Measurements from ENCODE around the gene BABAM2. TPM values are rescaled to one million over a fixed set of nuclear protein-coding genes. Genes with fewer than 3 reads are reported as not detected.

Gene BABAM2
- total and polyA plus RNA-seq, 7 donors: 22.9 to 52.3 (median 25.2) TPM

DNA sequence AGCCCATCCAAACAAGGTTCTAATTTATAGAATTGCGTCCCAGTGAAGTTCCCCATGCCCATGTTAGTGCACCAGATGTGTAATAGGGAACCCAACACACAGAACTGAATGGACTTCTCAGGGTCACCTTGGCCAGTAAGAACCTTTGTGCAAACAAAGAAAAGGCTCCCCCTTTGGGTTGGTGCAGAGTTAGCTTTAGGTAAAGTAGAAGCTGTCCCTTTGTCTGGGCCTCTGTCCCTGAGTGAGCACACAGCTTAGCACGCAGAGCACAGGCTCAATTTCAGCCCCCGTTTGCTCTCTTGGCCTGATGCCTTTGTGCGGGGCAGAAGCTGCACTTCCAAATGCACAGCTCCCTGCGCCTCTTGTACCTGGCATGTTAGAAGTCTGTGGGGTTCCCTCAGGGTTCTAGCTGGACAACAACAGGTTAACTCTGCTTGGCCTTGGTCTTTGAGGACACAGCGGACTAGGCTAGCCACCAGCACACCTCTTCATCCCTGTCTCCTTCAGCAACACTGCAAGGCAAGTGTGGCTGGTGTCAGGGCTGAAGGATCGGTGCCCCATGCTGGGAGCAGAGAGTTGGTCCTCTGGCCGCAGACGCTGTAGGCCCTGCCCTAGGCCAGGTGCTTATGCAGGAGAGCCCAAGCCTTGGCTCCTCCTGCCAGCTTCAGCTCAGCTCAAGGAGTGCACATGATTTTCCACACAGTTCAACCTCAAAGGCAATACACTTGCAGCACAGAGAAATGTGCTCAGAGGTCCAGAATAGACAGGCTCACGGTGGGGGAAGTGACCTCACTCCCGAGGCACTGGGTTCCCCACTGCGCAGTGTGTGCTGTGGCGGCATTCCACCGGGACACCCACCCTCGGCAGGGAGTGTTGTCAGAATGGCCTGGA is 428.8 kb downstream of the BABAM2 start:
- peaks cover 0 to 24% (median 8%) of the 10 kb centered on the region in 4 donors for H3K4me1 ChIP-seq
- TF ChIP-seq POLR2A (IDR thresholded peaks at IDR 0.05): no peak
- TF ChIP-seq, protein P1, sequence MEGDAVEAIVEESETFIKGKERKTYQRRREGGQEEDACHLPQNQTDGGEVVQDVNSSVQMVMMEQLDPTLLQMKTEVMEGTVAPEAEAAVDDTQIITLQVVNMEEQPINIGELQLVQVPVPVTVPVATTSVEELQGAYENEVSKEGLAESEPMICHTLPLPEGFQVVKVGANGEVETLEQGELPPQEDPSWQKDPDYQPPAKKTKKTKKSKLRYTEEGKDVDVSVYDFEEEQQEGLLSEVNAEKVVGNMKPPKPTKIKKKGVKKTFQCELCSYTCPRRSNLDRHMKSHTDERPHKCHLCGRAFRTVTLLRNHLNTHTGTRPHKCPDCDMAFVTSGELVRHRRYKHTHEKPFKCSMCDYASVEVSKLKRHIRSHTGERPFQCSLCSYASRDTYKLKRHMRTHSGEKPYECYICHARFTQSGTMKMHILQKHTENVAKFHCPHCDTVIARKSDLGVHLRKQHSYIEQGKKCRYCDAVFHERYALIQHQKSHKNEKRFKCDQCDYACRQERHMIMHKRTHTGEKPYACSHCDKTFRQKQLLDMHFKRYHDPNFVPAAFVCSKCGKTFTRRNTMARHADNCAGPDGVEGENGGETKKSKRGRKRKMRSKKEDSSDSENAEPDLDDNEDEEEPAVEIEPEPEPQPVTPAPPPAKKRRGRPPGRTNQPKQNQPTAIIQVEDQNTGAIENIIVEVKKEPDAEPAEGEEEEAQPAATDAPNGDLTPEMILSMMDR (IDR thresholded peaks at IDR 0.05): no peak
- no peak for TF ChIP-seq POLR2AphosphoS5 (IDR thresholded peaks at IDR 0.05)
- TF ChIP-seq EP300 (IDR thresholded peaks at IDR 0.05): no peak
- no peaks in the 10 kb centered on the region for H3K27me3 ChIP-seq
- intact Hi-C loops (cut with DNase I): no loop called here
- no peaks in the 10 kb centered on the region for H3K9me3 ChIP-seq
- no peak for DNase-seq
- H3K4me3 ChIP-seq: no peak overlapping the region
- no peak overlapping the region for H3K27ac ChIP-seq
- no peaks in the 10 kb centered on the region for H3K36me3 ChIP-seq
- WGBS, 2 donors: 93 to 94% methylated on average over 15 of the region's 15 CpGs

DNA sequence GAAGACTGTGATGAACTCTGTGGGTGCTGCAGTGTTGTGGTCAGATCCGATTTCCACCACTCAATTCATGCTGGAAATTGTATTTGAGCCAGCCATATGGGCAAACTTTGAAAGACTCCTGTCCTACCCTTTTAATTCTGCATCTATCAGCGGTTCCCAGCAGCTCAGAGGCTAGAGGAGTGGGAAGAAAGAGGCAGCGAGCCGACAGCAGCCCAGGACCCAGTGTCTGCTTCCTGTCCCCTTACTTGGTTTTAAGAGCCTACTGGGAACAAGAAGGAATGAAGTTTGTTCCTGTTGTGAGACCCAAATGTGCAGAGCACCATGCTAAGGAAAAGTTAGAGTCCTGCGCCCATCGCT is 429.5 kb downstream of the BABAM2 start:
- Histone ChIP-seq H3K36me3 (no peaks in the 10 kb centered on the region), H3K27ac (no peak overlapping the region), H3K4me3 (no peak overlapping the region), H3K27me3 (no peaks in the 10 kb centered on the region), H3K9me3 (no peaks in the 10 kb centered on the region), H3K4me1 (peaks cover 0 to 24% (median 8%) of the 10 kb centered on the region in 4 donors)
- TF ChIP-seq POLR2AphosphoS5 (IDR thresholded peaks at IDR 0.05) (no peak), EP300 (IDR thresholded peaks at IDR 0.05) (no peak), POLR2A (IDR thresholded peaks at IDR 0.05) (no peak)
- TF ChIP-seq, protein P1 (IDR thresholded peaks at IDR 0.05): no peak
- 97% methylated on average over 6 of the region's 6 CpGs for WGBS, 2 donors
- intact Hi-C loops (cut with DNase I): no loop called here
- no peak for DNase-seq

DNA sequence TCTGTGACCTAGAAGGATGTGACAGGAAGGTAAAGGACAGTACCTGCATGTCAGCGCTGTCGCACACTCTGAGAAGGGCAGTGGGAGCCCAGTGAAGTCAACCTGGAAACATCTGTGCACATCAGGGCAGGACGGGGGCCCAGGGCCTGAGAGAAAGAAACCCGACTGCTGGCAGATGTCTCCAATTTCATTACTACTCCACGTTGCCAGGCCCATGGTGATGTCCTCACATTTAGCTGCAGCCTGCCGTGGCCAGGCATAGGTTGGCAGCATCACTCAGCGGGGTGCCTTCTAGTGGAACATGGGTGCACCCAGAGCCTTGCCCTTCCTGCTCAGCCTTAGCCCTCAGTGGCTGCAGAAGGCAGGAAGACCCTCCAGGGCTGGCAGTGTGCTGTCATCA is 429.8 kb downstream of the BABAM2 start:
- WGBS, 2 donors: 95 to 96% methylated on average over 7 of the region's 7 CpGs
- Histone ChIP-seq H3K9me3 (no peaks in the 10 kb centered on the region), H3K36me3 (no peaks in the 10 kb centered on the region), H3K27me3 (no peaks in the 10 kb centered on the region), H3K4me1 (peaks cover 0 to 24% (median 8%) of the 10 kb centered on the region in 4 donors), H3K27ac (no peak overlapping the region), H3K4me3 (no peak overlapping the region)
- intact Hi-C loops (cut with DNase I): no loop called here
- TF ChIP-seq EP300 (IDR thresholded peaks at IDR 0.05) (no peak), POLR2A (IDR thresholded peaks at IDR 0.05) (no peak), POLR2AphosphoS5 (IDR thresholded peaks at IDR 0.05) (no peak)
- TF ChIP-seq, protein P1 (IDR thresholded peaks at IDR 0.05): no peak
- DNase-seq: no peak

DNA sequence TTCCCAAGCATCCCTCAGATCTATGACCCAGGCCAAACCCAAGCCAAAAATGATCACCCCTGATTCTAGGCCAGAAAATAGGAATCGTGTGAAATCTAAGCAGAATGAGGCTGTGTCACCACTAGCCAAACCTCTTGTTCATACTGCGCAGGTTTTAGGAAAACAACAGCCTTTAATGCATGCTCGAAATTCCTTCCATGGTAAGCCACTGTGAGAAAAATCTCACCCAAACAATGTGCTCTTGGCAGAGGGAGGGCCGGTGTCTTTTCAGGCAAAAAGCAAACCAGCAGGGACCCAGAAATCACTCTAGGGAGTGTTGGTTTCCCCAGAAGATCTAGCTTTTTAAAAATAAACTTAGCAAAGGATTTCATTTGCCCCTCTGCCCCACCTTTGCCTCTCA is 430.9 kb downstream of the BABAM2 start:
- Histone ChIP-seq H3K4me1 (peaks cover 0 to 31% (median 11%) of the 10 kb centered on the region in 4 donors), H3K27ac (peak overlapping the region in 2 of 4 donors; percentile 12 to 59), H3K9me3 (no peaks in the 10 kb centered on the region), H3K36me3 (no peaks in the 10 kb centered on the region), H3K27me3 (no peaks in the 10 kb centered on the region), H3K4me3 (no peak overlapping the region)
- no peak for DNase-seq
- 88 to 91% methylated on average over 4 of the region's 4 CpGs for WGBS, 2 donors
- intact Hi-C loops (cut with DNase I): no loop called here
- no peak for TF ChIP-seq POLR2AphosphoS5 (IDR thresholded peaks at IDR 0.05)
- TF ChIP-seq POLR2A (IDR thresholded peaks at IDR 0.05): no peak
- TF ChIP-seq, protein P1 (IDR thresholded peaks at IDR 0.05): no peak
- TF ChIP-seq EP300 (IDR thresholded peaks at IDR 0.05): no peak

All from sigmoid colon (tissue), 7 donors.